ENCODE results near the gene DNAJA3. TPM values are rescaled to one million over a fixed set of nuclear protein-coding genes. Genes with fewer than 3 reads are reported as not detected.
A peak's percentile ranks its signal among the peaks of the same experiment; 100 is the strongest.

DNAJA3 gene
- total RNA-seq, 6 donors from 2014 or later, result 31.2 to 61.8 (median 36.6) TPM

DNA sequence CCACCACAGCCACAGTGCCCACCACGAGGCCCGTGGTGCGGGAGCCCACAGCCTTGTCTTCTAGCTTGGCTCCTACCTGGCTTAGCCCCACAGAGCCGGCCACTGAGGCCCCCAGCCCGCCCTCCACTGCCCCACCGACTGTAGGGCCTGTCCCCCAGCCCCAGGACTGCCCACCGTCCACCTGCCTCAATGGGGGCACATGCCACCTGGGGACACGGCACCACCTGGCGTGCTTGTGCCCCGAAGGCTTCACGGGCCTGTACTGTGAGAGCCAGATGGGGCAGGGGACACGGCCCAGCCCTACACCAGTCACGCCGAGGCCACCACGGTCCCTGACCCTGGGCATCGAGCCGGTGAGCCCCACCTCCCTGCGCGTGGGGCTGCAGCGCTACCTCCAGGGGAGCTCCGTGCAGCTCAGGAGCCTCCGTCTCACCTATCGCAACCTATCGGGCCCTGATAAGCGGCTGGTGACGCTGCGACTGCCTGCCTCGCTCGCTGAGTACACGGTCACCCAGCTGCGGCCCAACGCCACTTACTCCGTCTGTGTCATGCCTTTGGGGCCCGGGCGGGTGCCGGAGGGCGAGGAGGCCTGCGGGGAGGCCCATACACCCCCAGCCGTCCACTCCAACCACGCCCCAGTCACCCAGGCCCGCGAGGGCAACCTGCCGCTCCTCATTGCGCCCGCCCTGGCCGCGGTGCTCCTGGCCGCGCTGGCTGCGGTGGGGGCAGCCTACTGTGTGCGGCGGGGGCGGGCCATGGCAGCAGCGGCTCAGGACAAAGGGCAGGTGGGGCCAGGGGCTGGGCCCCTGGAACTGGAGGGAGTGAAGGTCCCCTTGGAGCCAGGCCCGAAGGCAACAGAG is 43.5 kb upstream of the DNAJA3 start:
- 94 to 97% methylated on average over 9 to 44 of the region's 55 CpGs for WGBS, 2 donors
- ATAC-seq (ENCODE audit: low FRiP score in 2 of 2) (no peak), DNase-seq (peak in 1 of 2 donors; percentile 81)
- H3K27me3 ChIP-seq, result no peaks in the 10 kb centered on the region
- TF ChIP-seq EP300 (IDR thresholded peaks at IDR 0.05) (no peak), POLR2A (IDR thresholded peaks at IDR 0.05) (no peak)
- TF ChIP-seq, protein P1, sequence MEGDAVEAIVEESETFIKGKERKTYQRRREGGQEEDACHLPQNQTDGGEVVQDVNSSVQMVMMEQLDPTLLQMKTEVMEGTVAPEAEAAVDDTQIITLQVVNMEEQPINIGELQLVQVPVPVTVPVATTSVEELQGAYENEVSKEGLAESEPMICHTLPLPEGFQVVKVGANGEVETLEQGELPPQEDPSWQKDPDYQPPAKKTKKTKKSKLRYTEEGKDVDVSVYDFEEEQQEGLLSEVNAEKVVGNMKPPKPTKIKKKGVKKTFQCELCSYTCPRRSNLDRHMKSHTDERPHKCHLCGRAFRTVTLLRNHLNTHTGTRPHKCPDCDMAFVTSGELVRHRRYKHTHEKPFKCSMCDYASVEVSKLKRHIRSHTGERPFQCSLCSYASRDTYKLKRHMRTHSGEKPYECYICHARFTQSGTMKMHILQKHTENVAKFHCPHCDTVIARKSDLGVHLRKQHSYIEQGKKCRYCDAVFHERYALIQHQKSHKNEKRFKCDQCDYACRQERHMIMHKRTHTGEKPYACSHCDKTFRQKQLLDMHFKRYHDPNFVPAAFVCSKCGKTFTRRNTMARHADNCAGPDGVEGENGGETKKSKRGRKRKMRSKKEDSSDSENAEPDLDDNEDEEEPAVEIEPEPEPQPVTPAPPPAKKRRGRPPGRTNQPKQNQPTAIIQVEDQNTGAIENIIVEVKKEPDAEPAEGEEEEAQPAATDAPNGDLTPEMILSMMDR (IDR thresholded peaks at IDR 0.05), result no peak
- H3K9me3 ChIP-seq, result no peaks in the 10 kb centered on the region
- H3K27ac ChIP-seq, result peak overlapping the region in 3 of 4 donors; percentile 3 to 57 (median 25)
- peaks cover 15 to 80% (median 55%) of the 10 kb centered on the region in 4 donors for H3K36me3 ChIP-seq
- H3K4me1 ChIP-seq, result peaks cover 24 to 38% (median 32%) of the 10 kb centered on the region in 4 donors
- no peak overlapping the region for H3K4me3 ChIP-seq

DNA sequence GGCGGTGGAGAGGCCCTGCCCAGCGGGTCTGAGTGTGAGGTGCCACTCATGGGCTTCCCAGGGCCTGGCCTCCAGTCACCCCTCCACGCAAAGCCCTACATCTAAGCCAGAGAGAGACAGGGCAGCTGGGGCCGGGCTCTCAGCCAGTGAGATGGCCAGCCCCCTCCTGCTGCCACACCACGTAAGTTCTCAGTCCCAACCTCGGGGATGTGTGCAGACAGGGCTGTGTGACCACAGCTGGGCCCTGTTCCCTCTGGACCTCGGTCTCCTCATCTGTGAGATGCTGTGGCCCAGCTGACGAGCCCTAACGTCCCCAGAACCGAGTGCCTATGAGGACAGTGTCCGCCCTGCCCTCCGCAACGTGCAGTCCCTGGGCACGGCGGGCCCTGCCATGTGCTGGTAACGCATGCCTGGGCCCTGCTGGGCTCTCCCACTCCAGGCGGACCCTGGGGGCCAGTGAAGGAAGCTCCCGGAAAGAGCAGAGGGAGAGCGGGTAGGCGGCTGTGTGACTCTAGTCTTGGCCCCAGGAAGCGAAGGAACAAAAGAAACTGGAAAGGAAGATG is 42.8 kb upstream of the DNAJA3 start:
- H3K4me3 ChIP-seq, result no peak overlapping the region

DNA sequence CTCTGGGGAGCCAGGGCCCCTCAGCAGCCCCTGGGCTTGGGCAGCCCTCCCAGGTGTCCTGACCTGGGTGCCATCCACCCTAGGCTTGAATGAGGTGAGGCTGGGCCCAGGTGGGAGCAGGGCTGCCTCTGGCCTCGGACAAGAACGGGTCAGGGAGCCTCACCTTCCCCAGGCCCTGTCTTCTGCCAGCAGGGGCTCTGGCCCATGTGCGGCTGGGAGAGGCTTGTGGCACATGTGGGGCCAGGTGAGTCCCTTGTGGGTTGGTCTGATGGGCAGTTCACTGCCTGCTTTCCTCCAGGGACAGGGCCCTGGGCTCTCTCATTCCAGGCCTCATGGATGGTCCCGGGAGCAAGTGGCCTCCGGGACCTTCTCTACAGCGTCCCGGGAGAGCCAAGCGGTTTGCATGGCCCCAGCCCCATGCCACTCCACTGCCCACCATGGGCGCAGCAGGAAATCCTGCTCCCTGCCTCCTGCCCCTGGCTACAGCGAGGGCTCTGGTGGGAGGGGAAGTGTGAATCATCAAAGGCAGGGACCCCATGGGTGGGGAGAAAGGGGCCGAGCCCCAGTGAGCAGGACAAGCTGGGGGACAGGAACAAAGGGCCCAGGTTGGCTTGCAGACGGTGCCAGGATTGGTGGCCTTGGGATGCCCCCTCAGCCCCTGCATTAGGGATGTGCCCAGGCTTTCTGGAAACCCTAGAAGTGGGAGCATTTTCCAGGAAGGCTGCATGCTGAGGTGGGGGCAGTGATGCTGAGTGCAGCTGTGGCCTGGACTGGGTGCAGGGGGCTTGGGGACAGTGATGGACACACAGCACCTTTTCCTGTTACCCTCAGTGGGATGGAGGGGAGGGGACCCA is 41.9 kb upstream of the DNAJA3 start:
- WGBS, 2 donors, result 83 to 90% methylated on average over 1 to 12 of the region's 12 CpGs
- Histone ChIP-seq H3K36me3 (peaks cover 15 to 82% (median 62%) of the 10 kb centered on the region in 4 donors), H3K4me1 (peaks cover 13 to 28% (median 23%) of the 10 kb centered on the region in 4 donors), H3K4me3 (no peak overlapping the region), H3K27ac (peak overlapping the region in 3 of 4 donors; percentile 2 to 61 (median 40)), H3K9me3 (no peaks in the 10 kb centered on the region), H3K27me3 (no peaks in the 10 kb centered on the region)
- no peak for ATAC-seq (ENCODE audit: low FRiP score in 2 of 2)
- DNase-seq, result peak in 1 of 2 donors; percentile 64
- TF ChIP-seq POLR2AphosphoS5 (IDR thresholded peaks at IDR 0.05), result no peak
- no peak for TF ChIP-seq POLR2A (IDR thresholded peaks at IDR 0.05)
- TF ChIP-seq, protein P1 (IDR thresholded peaks at IDR 0.05), result no peak
- TF ChIP-seq EP300 (IDR thresholded peaks at IDR 0.05), result no peak

More for the DNA sequence above, 42.8 kb upstream of the DNAJA3 start:
- 86 to 92% methylated on average over 10 to 21 of the region's 21 CpGs for WGBS, 2 donors
- Histone ChIP-seq H3K27ac (peak overlapping the region in 3 of 4 donors; percentile 3 to 57 (median 25)), H3K27me3 (no peaks in the 10 kb centered on the region), H3K36me3 (peaks cover 15 to 80% (median 60%) of the 10 kb centered on the region in 4 donors), H3K9me3 (no peaks in the 10 kb centered on the region), H3K4me1 (peaks cover 17 to 31% (median 26%) of the 10 kb centered on the region in 4 donors)
- ATAC-seq (ENCODE audit: low FRiP score in 2 of 2) (no peak), DNase-seq (peak in 1 of 2 donors; percentile 60)
- TF ChIP-seq POLR2AphosphoS5 (IDR thresholded peaks at IDR 0.05) (no peak), EP300 (IDR thresholded peaks at IDR 0.05) (no peak), POLR2A (IDR thresholded peaks at IDR 0.05) (no peak)
- TF ChIP-seq, protein P1 (IDR thresholded peaks at IDR 0.05), result no peak

DNA sequence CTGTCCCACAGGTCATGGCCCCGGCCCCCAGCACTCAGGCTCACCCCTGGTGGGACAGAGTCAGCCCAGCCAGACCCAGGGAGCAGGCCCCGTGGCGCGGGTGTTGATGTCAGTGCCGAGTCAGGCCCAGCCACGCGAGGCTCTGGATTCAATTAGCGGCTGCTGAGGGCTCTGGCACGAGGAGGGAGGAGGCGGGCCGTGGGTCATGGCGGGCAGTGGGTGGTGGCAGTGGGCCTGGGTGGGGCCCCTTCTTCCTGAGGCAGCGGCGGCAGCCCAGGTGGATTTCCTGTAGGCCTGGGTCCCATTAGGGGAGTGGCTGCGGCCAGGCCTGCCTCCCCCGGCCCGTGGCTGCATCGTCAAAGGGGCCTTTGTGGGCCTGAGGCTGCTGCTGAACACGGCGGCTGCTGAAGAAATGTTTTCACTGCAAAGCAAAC is 41.1 kb upstream of the DNAJA3 start:
- Histone ChIP-seq H3K27ac (peak overlapping the region in 3 of 4 donors; percentile 2 to 61 (median 40)), H3K27me3 (no peaks in the 10 kb centered on the region), H3K4me1 (peaks cover 18 to 31% (median 23%) of the 10 kb centered on the region in 4 donors), H3K36me3 (peaks cover 15 to 83% (median 62%) of the 10 kb centered on the region in 4 donors), H3K9me3 (no peaks in the 10 kb centered on the region), H3K4me3 (no peak overlapping the region)
- ATAC-seq (ENCODE audit: low FRiP score in 2 of 2) (peak in 1 of 2 donors; percentile 49), DNase-seq (peak in 1 of 2 donors; percentile 81)
- TF ChIP-seq POLR2A (IDR thresholded peaks at IDR 0.05) (no peak), POLR2AphosphoS5 (IDR thresholded peaks at IDR 0.05) (no peak)
- WGBS, 2 donors, result 44 to 59% methylated on average over 3 to 13 of the region's 20 CpGs

All from upper lobe of left lung (tissue), 6 donors.